HUDEP-2 (cell line): ENCODE data around the gene NOXO1.

Experiments used
- DNase-seq, 76 experiments: peaks; one replicate each; lab custom pipeline; 2025; ENCODE audit not compliant: unreplicated experiment in 76 of 76; lab: John Stamatoyannopoulos, UW

NOXO1 gene

DNA sequence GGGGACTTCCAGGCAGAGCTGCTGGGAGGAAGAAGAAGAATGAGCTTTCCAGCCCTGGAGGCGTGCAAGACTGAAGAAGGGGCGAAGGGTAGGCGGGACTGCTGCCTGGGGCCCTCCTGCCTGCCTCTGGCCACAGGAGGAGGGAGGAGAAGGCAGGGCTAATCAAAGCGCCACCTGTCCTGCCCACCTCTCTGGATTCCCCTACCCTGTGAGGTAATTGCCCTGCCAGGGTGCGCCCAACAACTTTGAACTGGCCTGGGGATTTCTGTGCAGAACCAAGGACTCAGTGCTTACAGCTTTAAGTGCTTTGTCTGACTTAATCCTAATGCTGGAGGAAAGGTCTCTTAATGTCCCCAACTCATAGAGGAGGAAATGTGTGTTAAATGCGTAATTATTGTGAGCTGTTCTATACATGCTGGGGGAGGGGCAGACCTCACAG lies at the start of gene NOXO1:
Gene NOXO1, minus strand, starts transcription at position 72 of the 439 bp plus-strand sequence. CDS start 290 bp downstream, outside the sequence.
- DNase-seq = no peak

GRCh38 chr16:2030036-2030435 lies 48.8 kb upstream of the NOXO1 start:
- DNase-seq = no peak

DNA sequence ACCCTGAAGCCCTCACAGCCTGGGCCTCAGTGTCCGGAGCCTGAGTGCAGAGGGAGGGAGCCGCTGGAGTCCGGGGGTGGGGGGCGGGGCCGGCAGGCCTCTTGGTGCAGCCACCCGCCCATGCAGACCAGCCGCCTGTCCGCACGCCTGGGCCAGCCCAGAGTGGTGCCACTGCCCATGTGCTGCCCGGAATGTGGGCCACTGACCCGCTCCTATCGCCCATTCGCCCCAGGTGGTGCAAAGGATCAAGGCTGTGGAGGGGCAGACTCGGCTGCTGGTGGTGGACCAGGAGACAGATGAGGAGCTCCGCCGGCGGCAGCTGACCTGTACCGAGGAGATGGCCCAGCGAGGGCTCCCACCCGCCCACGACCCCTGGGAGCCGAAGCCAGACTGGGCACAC lies 48.1 kb upstream of the NOXO1 start:
- DNase-seq = no peak

DNA sequence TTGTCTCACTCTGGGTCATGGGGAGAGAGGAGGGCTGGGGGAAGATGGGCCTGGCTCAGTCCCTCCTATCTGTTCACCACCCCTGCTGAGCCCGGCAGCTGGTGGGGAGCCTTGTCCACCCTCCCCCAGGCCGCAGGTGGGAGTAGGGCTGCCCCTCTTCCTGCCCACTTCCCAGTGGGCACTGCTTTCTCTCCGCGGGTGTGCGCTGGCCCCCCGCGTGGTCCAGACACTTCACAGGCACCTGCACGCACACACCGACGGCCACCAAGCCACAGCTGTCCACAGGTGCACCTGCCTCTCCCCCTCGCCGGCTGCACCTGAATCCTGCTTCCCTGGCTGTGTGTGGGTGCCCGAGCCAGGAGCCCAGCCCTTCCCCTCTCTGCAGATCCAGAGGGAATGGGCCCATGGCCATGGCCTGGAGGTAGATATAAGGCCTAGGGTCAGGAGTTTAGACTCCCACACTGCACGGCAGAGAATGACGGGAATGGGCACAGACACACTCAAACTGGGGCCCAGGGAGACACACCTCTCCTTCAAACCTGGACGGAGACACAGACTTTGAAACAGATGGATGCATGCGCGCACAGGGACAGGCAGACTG lies 47.5 kb upstream of the NOXO1 start:
- no peak for DNase-seq

DNA sequence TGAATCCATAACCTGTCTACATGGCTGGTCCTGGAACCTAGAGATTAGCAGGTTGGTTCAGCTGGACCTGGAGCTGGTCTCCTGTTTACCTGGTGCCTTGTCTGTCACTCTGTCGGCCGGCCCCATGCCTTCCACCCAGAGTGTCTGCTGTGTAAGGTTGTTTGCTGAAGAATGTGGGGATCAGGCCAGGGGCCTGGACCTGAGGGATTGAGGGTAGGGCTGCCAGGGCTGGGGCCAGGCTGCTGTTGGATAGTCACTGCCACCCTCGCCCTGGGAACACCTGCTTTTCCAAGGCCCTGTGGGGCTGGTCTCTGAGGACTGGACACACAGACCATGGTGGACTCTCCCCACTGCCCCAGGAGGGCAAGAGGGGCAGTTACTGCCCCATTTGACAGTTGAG lies 46.9 kb upstream of the NOXO1 start:
- DNase-seq = no peak

DNA sequence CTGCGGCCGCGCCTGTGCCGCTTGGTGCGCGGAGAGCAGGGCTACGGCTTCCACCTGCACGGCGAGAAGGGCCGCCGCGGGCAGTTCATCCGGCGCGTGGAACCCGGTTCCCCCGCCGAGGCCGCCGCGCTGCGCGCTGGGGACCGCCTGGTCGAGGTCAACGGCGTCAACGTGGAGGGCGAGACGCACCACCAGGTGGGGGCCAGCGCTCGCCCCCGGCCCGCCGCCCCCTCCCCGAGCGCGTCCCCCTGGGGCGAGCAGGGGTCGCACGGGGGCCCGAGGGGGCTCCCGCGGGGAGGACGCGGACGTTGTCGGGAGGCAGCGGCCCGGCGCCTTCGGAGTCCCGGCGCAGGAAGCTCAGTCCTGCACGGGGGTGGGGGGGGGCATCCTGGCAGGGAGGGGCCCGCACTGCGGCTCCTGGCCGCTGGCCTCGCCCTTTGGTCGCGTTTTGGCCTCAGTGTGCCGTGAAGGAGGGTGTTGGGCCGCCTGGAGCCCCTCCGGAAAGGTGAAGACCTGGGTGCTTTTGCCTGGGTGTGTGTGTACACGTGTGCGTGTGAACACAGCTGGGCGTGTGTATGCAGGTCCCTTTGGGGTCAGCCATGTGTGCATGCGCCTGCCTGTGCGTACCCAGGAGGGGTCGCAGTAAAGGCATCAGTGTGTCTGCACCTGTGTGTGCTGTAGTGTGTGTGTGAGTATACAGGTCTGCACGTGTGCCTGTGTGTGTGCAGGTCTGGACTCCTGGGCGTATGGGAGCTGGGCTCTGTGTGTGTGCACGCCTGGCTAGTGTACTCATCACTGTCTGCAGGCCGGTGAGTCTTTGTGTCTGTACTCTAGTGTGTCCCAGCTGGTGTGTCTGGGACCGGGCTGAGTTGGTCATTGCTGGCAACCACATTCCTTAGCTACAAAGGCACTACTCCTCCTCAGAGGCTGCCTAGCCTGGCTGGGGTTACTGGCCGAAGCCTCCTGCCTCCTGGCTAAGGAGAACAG lies 46.0 kb upstream of the NOXO1 start:
- peak in 1 of 76 experiments; percentile 15 for DNase-seq

GRCh38 chr16:2026461-2027023 lies 45.3 kb upstream of the NOXO1 start, which contains the start of gene NHERF2:
NHERF2 (plus strand) TSS chr16:2026902; CDS start chr16:2027006, 104 bp downstream.
- peak in 8 of 76 experiments; percentile 16 to 34 (median 21) for DNase-seq

DNA sequence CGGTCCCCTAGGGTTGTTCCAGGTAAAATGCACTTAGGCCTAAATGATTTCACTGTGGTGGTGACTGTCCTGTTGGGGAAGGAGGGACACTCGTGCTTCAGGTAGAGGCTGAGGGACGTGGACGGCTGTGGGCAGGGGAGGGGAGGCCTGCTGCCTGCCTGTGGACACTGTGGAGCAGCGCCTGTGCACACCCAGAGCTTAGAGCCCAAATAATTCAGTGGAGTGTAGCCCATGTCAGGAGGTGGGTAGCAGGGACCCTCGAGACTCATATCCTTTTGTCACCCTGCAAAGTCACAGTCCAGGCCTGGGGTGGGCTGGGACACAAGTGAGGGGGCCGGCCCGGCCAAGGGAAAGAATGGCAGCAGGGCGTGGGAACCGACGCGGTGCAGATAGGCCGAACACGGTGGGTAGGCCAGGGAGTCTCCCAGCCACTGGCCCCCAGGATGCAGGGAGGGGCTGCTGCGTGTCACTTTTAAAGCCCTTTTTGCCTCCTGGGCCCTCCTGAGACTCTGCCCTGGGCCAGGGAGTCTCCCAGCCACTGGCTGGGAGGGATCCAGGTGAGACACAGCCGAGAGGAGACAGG lies 44.7 kb upstream of the NOXO1 start:
- DNase-seq = no peak

DNA sequence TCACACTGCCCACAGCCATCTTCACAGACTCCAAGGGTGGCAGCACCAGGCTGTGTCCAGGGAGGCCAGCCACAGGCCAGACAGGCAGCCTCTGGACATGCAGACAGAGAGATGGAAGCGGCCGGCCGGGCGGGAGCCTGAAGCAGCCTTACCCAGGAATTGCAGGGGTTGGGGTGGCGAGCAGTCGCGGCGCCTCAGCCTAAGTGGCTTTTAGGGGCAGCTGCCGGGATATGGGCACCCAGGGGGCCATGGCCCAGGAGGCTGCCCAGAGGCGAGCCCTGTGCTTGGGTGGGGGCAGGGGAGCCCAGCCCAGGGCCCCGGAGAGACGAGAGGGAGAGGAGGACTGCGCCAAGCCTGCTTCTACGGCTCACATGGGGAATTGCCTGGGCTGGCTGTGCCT lies 44.0 kb upstream of the NOXO1 start:
- DNase-seq = no peak

- no peak for DNase-seq
Observed at GRCh38 chr16:2024032-2024420, 42.8 kb upstream of the NOXO1 start.

DNA sequence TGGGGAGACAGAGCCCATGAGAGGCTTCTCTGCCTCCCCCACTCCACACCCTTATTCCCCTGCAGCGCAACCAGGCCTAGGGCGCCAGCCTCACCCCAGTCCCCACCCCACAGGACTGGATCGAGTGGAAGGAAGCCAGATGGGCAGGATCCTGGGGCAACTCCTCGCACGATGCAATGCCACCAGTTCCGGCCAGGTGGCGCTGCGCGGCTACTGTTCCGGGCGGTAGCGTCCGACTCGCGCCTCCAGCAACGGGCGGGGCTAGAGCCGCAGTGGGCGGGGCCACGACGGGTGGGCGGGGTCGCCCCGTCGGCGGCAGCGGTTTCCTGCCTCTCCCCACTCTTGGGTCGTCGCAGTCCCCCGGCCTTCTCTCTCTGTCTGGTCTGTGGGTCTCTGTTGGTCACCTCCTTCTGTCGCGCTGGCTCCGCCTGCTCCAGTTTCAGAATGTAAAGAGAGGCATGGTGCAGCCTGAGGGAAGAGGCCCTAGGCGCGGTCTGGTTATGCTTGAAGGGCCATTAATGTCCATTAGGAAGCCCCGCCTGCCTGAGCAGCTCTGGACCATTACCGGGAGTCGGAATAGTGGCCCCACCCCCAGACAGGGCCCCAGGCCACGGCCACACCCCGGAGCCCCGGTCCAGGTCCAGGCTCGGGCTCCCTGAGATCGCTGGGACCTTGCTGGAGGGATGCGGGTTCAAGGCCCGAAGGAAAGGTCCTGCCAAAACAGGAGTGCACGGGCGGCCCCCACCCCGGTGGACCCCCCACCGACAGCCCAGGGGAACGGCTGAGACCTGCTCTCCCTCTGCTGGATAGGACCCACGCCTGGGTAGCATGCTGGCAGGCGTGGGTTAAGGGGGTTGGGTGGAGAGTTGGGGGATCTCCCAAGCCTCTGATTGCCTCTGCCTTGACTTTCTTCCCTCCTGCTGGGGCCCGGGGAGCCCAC lies 42.1 kb upstream of the NOXO1 start:
- peak in 73 of 76 experiments; percentile 44 to 95 (median 86) for DNase-seq

GRCh38 chr16:2022723-2023091 lies 41.4 kb upstream of the NOXO1 start:
- peak in 12 of 76 experiments; percentile 14 to 47 (median 36) for DNase-seq

GRCh38 chr16:2019921-2020831 lies 38.9 kb upstream of the NOXO1 start:
- DNase-seq = peak in 6 of 76 experiments; percentile 6 to 33 (median 10)

DNA sequence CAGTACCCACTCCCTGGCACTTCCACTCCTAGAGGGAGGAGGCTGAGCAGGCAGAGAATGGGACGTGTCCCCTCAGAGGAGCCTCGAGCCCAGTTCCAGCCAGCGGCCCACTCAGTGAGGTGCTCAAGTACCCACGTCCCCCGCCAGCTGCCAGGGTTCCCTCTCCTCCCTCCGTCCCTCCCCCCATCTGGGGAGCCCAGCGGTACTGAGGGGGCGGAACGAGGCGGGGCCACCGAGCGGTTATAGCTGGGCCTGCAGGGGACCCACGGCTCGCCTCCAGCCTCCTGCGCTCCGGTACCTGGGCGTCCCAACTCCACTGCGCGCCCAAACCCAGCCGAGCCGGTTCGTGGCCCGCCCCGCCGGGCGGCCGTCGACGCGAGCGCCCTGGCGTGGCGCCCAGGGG lies 38.2 kb upstream of the NOXO1 start, which contains the start of gene NPW:
Gene NPW, plus strand, starts transcription at position 268 of the 403 bp plus-strand sequence.
- DNase-seq = peak in 10 of 76 experiments; percentile 12 to 45 (median 29)

- DNase-seq = no peak
Observed at GRCh38 chr16:2016407-2016922, 35.2 kb upstream of the NOXO1 start.

DNA sequence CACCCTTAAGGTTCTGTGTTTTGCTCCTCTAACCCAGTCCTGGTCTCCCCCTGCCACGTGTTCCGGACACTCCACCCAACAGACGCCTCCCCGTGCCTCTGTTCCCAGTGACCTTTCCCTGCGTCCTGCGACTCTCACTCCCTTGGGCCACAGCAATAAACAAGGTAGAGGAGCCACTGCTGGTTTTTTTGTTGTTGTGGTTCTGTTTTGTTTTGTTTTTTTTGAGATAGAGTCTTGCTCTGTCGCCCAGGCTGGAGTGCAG lies 34.6 kb upstream of the NOXO1 start:
- no peak for DNase-seq

- DNase-seq = peak in 18 of 76 experiments; percentile 14 to 52 (median 26)
Observed at GRCh38 chr16:2015117-2015946, 34.1 kb upstream of the NOXO1 start.

DNA sequence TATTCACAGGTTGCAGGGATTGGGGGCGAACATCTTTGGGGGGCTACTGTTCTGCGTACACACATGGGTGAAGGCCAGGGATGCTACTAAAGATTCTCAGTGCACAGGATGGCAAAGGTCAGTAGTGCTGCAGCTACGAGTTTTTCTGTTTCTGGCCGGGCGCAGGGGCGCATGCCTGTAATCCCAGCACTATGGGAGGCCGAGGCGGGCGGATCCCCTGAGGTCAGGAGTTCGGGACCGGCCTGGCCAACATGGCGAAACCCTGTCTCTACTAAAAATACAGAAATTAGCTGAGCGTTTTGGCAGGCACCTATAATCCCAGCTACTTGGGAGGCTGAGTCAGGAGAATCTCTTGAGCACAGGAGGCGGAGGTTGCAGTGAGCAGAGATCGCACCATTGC lies 32.3 kb upstream of the NOXO1 start:
- no peak for DNase-seq
